ENCODE data around the gene OGFOD2.

- TF ChIP-seq, protein P1, sequence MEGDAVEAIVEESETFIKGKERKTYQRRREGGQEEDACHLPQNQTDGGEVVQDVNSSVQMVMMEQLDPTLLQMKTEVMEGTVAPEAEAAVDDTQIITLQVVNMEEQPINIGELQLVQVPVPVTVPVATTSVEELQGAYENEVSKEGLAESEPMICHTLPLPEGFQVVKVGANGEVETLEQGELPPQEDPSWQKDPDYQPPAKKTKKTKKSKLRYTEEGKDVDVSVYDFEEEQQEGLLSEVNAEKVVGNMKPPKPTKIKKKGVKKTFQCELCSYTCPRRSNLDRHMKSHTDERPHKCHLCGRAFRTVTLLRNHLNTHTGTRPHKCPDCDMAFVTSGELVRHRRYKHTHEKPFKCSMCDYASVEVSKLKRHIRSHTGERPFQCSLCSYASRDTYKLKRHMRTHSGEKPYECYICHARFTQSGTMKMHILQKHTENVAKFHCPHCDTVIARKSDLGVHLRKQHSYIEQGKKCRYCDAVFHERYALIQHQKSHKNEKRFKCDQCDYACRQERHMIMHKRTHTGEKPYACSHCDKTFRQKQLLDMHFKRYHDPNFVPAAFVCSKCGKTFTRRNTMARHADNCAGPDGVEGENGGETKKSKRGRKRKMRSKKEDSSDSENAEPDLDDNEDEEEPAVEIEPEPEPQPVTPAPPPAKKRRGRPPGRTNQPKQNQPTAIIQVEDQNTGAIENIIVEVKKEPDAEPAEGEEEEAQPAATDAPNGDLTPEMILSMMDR (IDR thresholded peaks at IDR 0.05) = no peak
- TF ChIP-seq POLR2A (IDR thresholded peaks at IDR 0.05) = no peak
Measured at GRCh38 chr12:123010681-123011080, 35.6 kb downstream of the OGFOD2 start.
